ENCODE results near the gene DLX4.

The DLX4 gene

GRCh38 chr17:49931416-49932137 is 37.4 kb upstream of the DLX4 start:
- no peak overlapping the region for H3K4me3 ChIP-seq (ENCODE audit: low read length)
- no peak for DNase-seq (ENCODE audit: low read depth)
- H3K4me1 ChIP-seq (ENCODE audit: control insufficient read depth, insufficient read depth, low read length), result peaks cover 23% of the 10 kb centered on the region
- H3K9ac ChIP-seq (ENCODE audit: low read length), result no peak overlapping the region
- H3K36me3 ChIP-seq (ENCODE audit: control insufficient read depth, insufficient read depth, low read length, severe bottlenecking), result no peaks in the 10 kb centered on the region
- H3K27me3 ChIP-seq (replicated peaks; ENCODE audit: control insufficient read depth, insufficient read depth, low read length), result no peaks in the 10 kb centered on the region
- no peaks in the 10 kb centered on the region for H3K9me3 ChIP-seq (ENCODE audit: control insufficient read depth, low read length)

- H3K9me3 ChIP-seq (ENCODE audit: control insufficient read depth, low read length), result no peaks in the 10 kb centered on the region
- H3K27me3 ChIP-seq (replicated peaks; ENCODE audit: control insufficient read depth, insufficient read depth, low read length), result no peaks in the 10 kb centered on the region
- H3K4me1 ChIP-seq (ENCODE audit: control insufficient read depth, insufficient read depth, low read length), result peaks cover 16% of the 10 kb centered on the region
- no peaks in the 10 kb centered on the region for H3K36me3 ChIP-seq (ENCODE audit: control insufficient read depth, insufficient read depth, low read length, severe bottlenecking)
- H3K4me3 ChIP-seq (ENCODE audit: low read length), result no peak overlapping the region
- no peak for DNase-seq (ENCODE audit: low read depth)
- no peak overlapping the region for H3K9ac ChIP-seq (ENCODE audit: low read length)
These were observed 36.8 kb upstream of the DLX4 start for GRCh38 chr17:49932138-49932723.

- Histone ChIP-seq H3K4me1 (ENCODE audit: control insufficient read depth, insufficient read depth, low read length) (peaks cover 10% of the 10 kb centered on the region), H3K9me3 (ENCODE audit: control insufficient read depth, low read length) (no peaks in the 10 kb centered on the region), H3K27me3 (replicated peaks; ENCODE audit: control insufficient read depth, insufficient read depth, low read length) (no peaks in the 10 kb centered on the region), H3K4me3 (ENCODE audit: low read length) (no peak overlapping the region), H3K36me3 (ENCODE audit: control insufficient read depth, insufficient read depth, low read length, severe bottlenecking) (no peaks in the 10 kb centered on the region), H3K9ac (ENCODE audit: low read length) (no peak overlapping the region)
- DNase-seq (ENCODE audit: low read depth), result no peak
These were observed 36.1 kb upstream of the DLX4 start for GRCh38 chr17:49932901-49933300.

- no peaks in the 10 kb centered on the region for H3K36me3 ChIP-seq (ENCODE audit: control insufficient read depth, insufficient read depth, low read length, severe bottlenecking)
- H3K27me3 ChIP-seq (replicated peaks; ENCODE audit: control insufficient read depth, insufficient read depth, low read length), result peaks cover 8% of the 10 kb centered on the region
- no peak for DNase-seq (ENCODE audit: low read depth)
- H3K9ac ChIP-seq (ENCODE audit: low read length), result no peak overlapping the region
- no peaks in the 10 kb centered on the region for H3K9me3 ChIP-seq (ENCODE audit: control insufficient read depth, low read length)
- H3K4me3 ChIP-seq (ENCODE audit: low read length), result no peak overlapping the region
- no peaks in the 10 kb centered on the region for H3K4me1 ChIP-seq (ENCODE audit: control insufficient read depth, insufficient read depth, low read length)
These were observed 33.3 kb upstream of the DLX4 start for GRCh38 chr17:49935526-49936210.

GRCh38 chr17:49936386-49936785 is 32.6 kb upstream of the DLX4 start:
- no peaks in the 10 kb centered on the region for H3K4me1 ChIP-seq (ENCODE audit: control insufficient read depth, insufficient read depth, low read length)
- no peak overlapping the region for H3K4me3 ChIP-seq (ENCODE audit: low read length)
- H3K9me3 ChIP-seq (ENCODE audit: control insufficient read depth, low read length), result no peaks in the 10 kb centered on the region
- H3K27me3 ChIP-seq (replicated peaks; ENCODE audit: control insufficient read depth, insufficient read depth, low read length), result peaks cover 15% of the 10 kb centered on the region
- no peak overlapping the region for H3K9ac ChIP-seq (ENCODE audit: low read length)
- H3K36me3 ChIP-seq (ENCODE audit: control insufficient read depth, insufficient read depth, low read length, severe bottlenecking), result no peaks in the 10 kb centered on the region
- DNase-seq (ENCODE audit: low read depth), result no peak

- no peak for DNase-seq (ENCODE audit: low read depth)
- Histone ChIP-seq H3K4me3 (ENCODE audit: low read length) (no peak overlapping the region), H3K27me3 (replicated peaks; ENCODE audit: control insufficient read depth, insufficient read depth, low read length) (peaks cover 41% of the 10 kb centered on the region), H3K9me3 (ENCODE audit: control insufficient read depth, low read length) (no peaks in the 10 kb centered on the region), H3K4me1 (ENCODE audit: control insufficient read depth, insufficient read depth, low read length) (no peaks in the 10 kb centered on the region), H3K9ac (ENCODE audit: low read length) (no peak overlapping the region), H3K36me3 (ENCODE audit: control insufficient read depth, insufficient read depth, low read length, severe bottlenecking) (no peaks in the 10 kb centered on the region)
These were observed 29.7 kb upstream of the DLX4 start for GRCh38 chr17:49939318-49939717.

- H3K4me1 ChIP-seq (ENCODE audit: control insufficient read depth, insufficient read depth, low read length), result no peaks in the 10 kb centered on the region
- peaks cover 56% of the 10 kb centered on the region for H3K27me3 ChIP-seq (replicated peaks; ENCODE audit: control insufficient read depth, insufficient read depth, low read length)
- no peak for DNase-seq (ENCODE audit: low read depth)
- H3K36me3 ChIP-seq (ENCODE audit: control insufficient read depth, insufficient read depth, low read length, severe bottlenecking), result no peaks in the 10 kb centered on the region
- no peaks in the 10 kb centered on the region for H3K9me3 ChIP-seq (ENCODE audit: control insufficient read depth, low read length)
- H3K9ac ChIP-seq (ENCODE audit: low read length), result no peak overlapping the region
- no peak overlapping the region for H3K4me3 ChIP-seq (ENCODE audit: low read length)
These were observed 27.6 kb upstream of the DLX4 start for GRCh38 chr17:49941427-49941826.

- Histone ChIP-seq H3K27me3 (replicated peaks; ENCODE audit: control insufficient read depth, insufficient read depth, low read length) (peaks cover 58% of the 10 kb centered on the region), H3K36me3 (ENCODE audit: control insufficient read depth, insufficient read depth, low read length, severe bottlenecking) (no peaks in the 10 kb centered on the region), H3K9me3 (ENCODE audit: control insufficient read depth, low read length) (no peaks in the 10 kb centered on the region), H3K4me3 (ENCODE audit: low read length) (no peak overlapping the region), H3K4me1 (ENCODE audit: control insufficient read depth, insufficient read depth, low read length) (no peaks in the 10 kb centered on the region), H3K9ac (ENCODE audit: low read length) (no peak overlapping the region)
- no peak for DNase-seq (ENCODE audit: low read depth)
These were observed 26.0 kb upstream of the DLX4 start for GRCh38 chr17:49942947-49943346.

- Histone ChIP-seq H3K4me1 (ENCODE audit: control insufficient read depth, insufficient read depth, low read length) (no peaks in the 10 kb centered on the region), H3K9ac (ENCODE audit: low read length) (no peak overlapping the region), H3K36me3 (ENCODE audit: control insufficient read depth, insufficient read depth, low read length, severe bottlenecking) (no peaks in the 10 kb centered on the region), H3K4me3 (ENCODE audit: low read length) (no peak overlapping the region), H3K9me3 (ENCODE audit: control insufficient read depth, low read length) (no peaks in the 10 kb centered on the region), H3K27me3 (replicated peaks; ENCODE audit: control insufficient read depth, insufficient read depth, low read length) (peaks cover 58% of the 10 kb centered on the region)
- DNase-seq (ENCODE audit: low read depth), result no peak
These were observed 24.6 kb upstream of the DLX4 start for GRCh38 chr17:49944273-49944870.

GRCh38 chr17:49946208-49946607 is 22.8 kb upstream of the DLX4 start:
- H3K9ac ChIP-seq (ENCODE audit: low read length), result no peak overlapping the region

GRCh38 chr17:49946964-49947584 is 21.9 kb upstream of the DLX4 start:
- Histone ChIP-seq H3K27me3 (replicated peaks; ENCODE audit: control insufficient read depth, insufficient read depth, low read length) (peaks cover 36% of the 10 kb centered on the region), H3K9ac (ENCODE audit: low read length) (no peak overlapping the region), H3K9me3 (ENCODE audit: control insufficient read depth, low read length) (no peaks in the 10 kb centered on the region), H3K4me1 (ENCODE audit: control insufficient read depth, insufficient read depth, low read length) (peaks cover 10% of the 10 kb centered on the region), H3K36me3 (ENCODE audit: control insufficient read depth, insufficient read depth, low read length, severe bottlenecking) (no peaks in the 10 kb centered on the region), H3K4me3 (ENCODE audit: low read length) (no peak overlapping the region)
- DNase-seq (ENCODE audit: low read depth), result no peak

More at GRCh38 chr17:49946208-49946607, 22.8 kb upstream of the DLX4 start:
- no peaks in the 10 kb centered on the region for H3K36me3 ChIP-seq (ENCODE audit: control insufficient read depth, insufficient read depth, low read length, severe bottlenecking)
- peaks cover 2% of the 10 kb centered on the region for H3K4me1 ChIP-seq (ENCODE audit: control insufficient read depth, insufficient read depth, low read length)
- H3K9me3 ChIP-seq (ENCODE audit: control insufficient read depth, low read length), result no peaks in the 10 kb centered on the region
- H3K4me3 ChIP-seq (ENCODE audit: low read length), result no peak overlapping the region
- no peak for DNase-seq (ENCODE audit: low read depth)
- H3K27me3 ChIP-seq (replicated peaks; ENCODE audit: control insufficient read depth, insufficient read depth, low read length), result peaks cover 45% of the 10 kb centered on the region
